ENCODE measurements around the gene A3GALT2. TPM values are rescaled to one million over a fixed set of nuclear protein-coding genes. Genes with fewer than 3 reads are reported as not detected.
A peak's percentile ranks its signal among the peaks of the same experiment; 100 is the strongest.

A3GALT2 gene
- total RNA-seq, 1 experiment from 2014 or later, result not detected

- TF ChIP-seq ZNF512 (CRISPR knock-in tag; IDR thresholded peaks at IDR 0.05; ENCODE audit: borderline replicate concordance), result no peak
- ChIA-PET CTCF (interaction anchor here (0.7 to 3.2 kb wide), 2 partner anchors 9 to 56 kb away, joined by 3 to 13 read pairs; no protein-coding TSS in a partner anchor), POLR2A (no interaction called here)
- ATAC-seq (no peak), DNase-seq (ENCODE audit: low spot score) (no peak)
- H3K27me3 Mint-ChIP-seq (ENCODE audit: low read depth), result peaks cover 90% of the 10 kb centered on the region
- H3K36me3 Mint-ChIP-seq, result no peaks in the 10 kb centered on the region
- no peaks in the 10 kb centered on the region for H3K9me3 Mint-ChIP-seq
- no peak overlapping the region for H3K27ac Mint-ChIP-seq
- peaks cover 30% of the 10 kb centered on the region for H3K4me1 Mint-ChIP-seq
- H3K4me3 Mint-ChIP-seq, result peak overlapping the region; percentile 24; the same call in 1 of the 2 replicates
These were observed 30.4 kb upstream of the A3GALT2 start for GRCh38 chr1:33351281-33351660.

- TF ChIP-seq ATF2 (CRISPR knock-in tag; IDR thresholded peaks at IDR 0.05; ENCODE audit: borderline replicate concordance, low read depth) (no peak), NFE2L1 (CRISPR knock-in tag; IDR thresholded peaks at IDR 0.05) (no peak), HMGXB4 (CRISPR knock-in tag; IDR thresholded peaks at IDR 0.05) (no peak), MAX (CRISPR knock-in tag; IDR thresholded peaks at IDR 0.05) (no peak), USF2 (CRISPR knock-in tag; IDR thresholded peaks at IDR 0.05) (no peak), ELF4 (CRISPR knock-in tag; IDR thresholded peaks at IDR 0.05; ENCODE audit: low read depth) (no peak)
- ChIA-PET CTCF (interaction anchor here (0.6 to 3.2 kb wide), 2 partner anchors 55 to 105 kb away, joined by 3 to 13 read pairs; no protein-coding TSS in a partner anchor), POLR2A (no interaction called here)
- Mint-ChIP-seq H3K4me3 (peak overlapping the region; percentile 77), H3K36me3 (no peaks in the 10 kb centered on the region), H3K27ac (no peak overlapping the region), H3K9me3 (no peaks in the 10 kb centered on the region), H3K27me3 (ENCODE audit: low read depth) (peaks cover 93% of the 10 kb centered on the region), H3K4me1 (peaks cover 30% of the 10 kb centered on the region)
- DNase-seq (ENCODE audit: low spot score) (no peak), ATAC-seq (no peak)
These were observed 29.8 kb upstream of the A3GALT2 start for GRCh38 chr1:33350611-33351280.

GRCh38 chr1:33349778-33350610 is 29.1 kb upstream of the A3GALT2 start:
- peak; percentile 75 for DNase-seq (ENCODE audit: low spot score)
- H3K4me1 Mint-ChIP-seq, result peaks cover 30% of the 10 kb centered on the region
- H3K27me3 Mint-ChIP-seq (ENCODE audit: low read depth), result peaks cover 93% of the 10 kb centered on the region
- H3K27ac Mint-ChIP-seq, result no peak overlapping the region
- POLR2A ChIA-PET, result no interaction called here
- H3K36me3 Mint-ChIP-seq, result no peaks in the 10 kb centered on the region
- ATAC-seq, result peak; percentile 84
- H3K4me3 Mint-ChIP-seq, result peak overlapping the region; percentile 77
- CTCF ChIA-PET, result interaction anchor here (0.6 to 3.2 kb wide), 3 partner anchors 12 to 106 kb away, joined by 3 to 13 read pairs (median 3); no protein-coding TSS in a partner anchor
- H3K9me3 Mint-ChIP-seq, result no peaks in the 10 kb centered on the region
- TF ChIP-seq FOXP4 (CRISPR knock-in tag; IDR thresholded peaks at IDR 0.05), result peak; percentile 32; the same call in 1 of the 2 replicates
- no peak for TF ChIP-seq ZSCAN18 (CRISPR knock-in tag; IDR thresholded peaks at IDR 0.05)
- TF ChIP-seq FOXK1 (CRISPR knock-in tag; IDR thresholded peaks at IDR 0.05), result 0 out of 2 replicates have a peak, but pooled peaks have one; percentile 23
- no peak for TF ChIP-seq TEAD4 (CRISPR knock-in tag; IDR thresholded peaks at IDR 0.05)
- TF ChIP-seq MAX (CRISPR knock-in tag; IDR thresholded peaks at IDR 0.05), result peak; percentile 56
- TF ChIP-seq TCF7 (CRISPR knock-in tag; IDR thresholded peaks at IDR 0.05; ENCODE audit: low read depth), result no peak
- TF ChIP-seq ATF1 (CRISPR knock-in tag; IDR thresholded peaks at IDR 0.05), result 0 out of 2 replicates have a peak, but pooled peaks have one; percentile 17
- no peak for TF ChIP-seq NR1H2 (CRISPR knock-in tag; IDR thresholded peaks at IDR 0.05)
- TF ChIP-seq ZNF121 (CRISPR knock-in tag; IDR thresholded peaks at IDR 0.05), result no peak
- no peak for TF ChIP-seq ZNF425 (CRISPR knock-in tag; conservative IDR thresholded peaks at IDR 0.05)

All from WTC11 (cell line).